ENCODE data around the gene PPP1R11. TPM values are rescaled to one million over a fixed set of nuclear protein-coding genes. Genes with fewer than 3 reads are reported as not detected.

The PPP1R11 gene
- total and polyA plus RNA-seq, 2 of the 4 experiments (the other 2 are of a cell fraction): 15.6 to 46.0 TPM

DNA sequence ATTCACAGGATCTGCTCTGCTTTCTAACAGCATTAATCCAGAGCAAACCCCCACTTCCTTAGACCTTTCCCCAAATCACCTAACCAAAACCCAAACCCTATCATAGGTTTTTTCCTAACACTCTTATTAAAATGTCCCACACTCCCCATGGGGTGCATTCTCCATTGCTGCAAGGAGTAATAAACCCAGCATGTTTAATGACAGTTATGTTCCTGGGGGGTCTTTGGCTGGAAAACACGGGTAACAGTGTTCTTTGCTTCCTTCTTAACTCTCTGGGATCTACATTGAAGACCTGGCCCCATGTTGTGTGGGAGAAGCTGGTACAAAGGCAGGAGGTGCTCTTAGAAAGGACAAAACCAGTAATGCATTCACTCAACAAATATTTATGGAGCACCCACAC is 29.8 kb downstream of the PPP1R11 start:
- no peak overlapping the region for H2BK5ac ChIP-seq (ENCODE audit: low read depth, low read length, poor library complexity, severe bottlenecking)
- no peak overlapping the region for H3K56ac ChIP-seq (ENCODE audit: extremely low read depth, insufficient read depth, low read length)
- H4K20me1 ChIP-seq (ENCODE audit: insufficient read depth, low read length): no peaks in the 10 kb centered on the region
- ChIA-PET CTCF (no interaction called here), POLR2A (ENCODE audit: unreplicated experiment) (no interaction called here)
- H4K5ac ChIP-seq (ENCODE audit: low read depth, low read length): no peak overlapping the region
- ATAC-seq (ENCODE audit: low read depth): no peak
- H3K14ac ChIP-seq (replicated peaks; ENCODE audit: low read depth, low read length): no peak overlapping the region
- dilution Hi-C loops (cut with HindIII; ENCODE audit: low sequenced_read_pairs, unreplicated experiment) (no loop called here), intact Hi-C loops (cut with micrococcal nuclease) (no loop called here), in situ Hi-C loops (cut with MboI; ENCODE audit: low sequenced_read_pairs) (no loop called here)
- no peak for DNase-seq
- TF ChIP-seq FOS (IDR thresholded peaks at IDR 0.05; ENCODE audit: low read depth, low read length) (no peak), CHD1 (IDR thresholded peaks at IDR 0.05; ENCODE audit: low read depth, low read length) (no peak), MAFK (IDR thresholded peaks at IDR 0.05; ENCODE audit: low read depth, low read length) (no peak), RCOR1 (IDR thresholded peaks at IDR 0.05; ENCODE audit: insufficient replicate concordance, low read length) (no peak), SMC3 (IDR thresholded peaks at IDR 0.05; ENCODE audit: low read depth, low read length) (no peak), POLR2A (IDR thresholded peaks at IDR 0.05; ENCODE audit: low read depth, low read length) (no peak), MAZ (IDR thresholded peaks at IDR 0.05; ENCODE audit: borderline replicate concordance, low read depth, low read length) (no peak), CEBPB (IDR thresholded peaks at IDR 0.05; ENCODE audit: low read depth, low read length) (no peak), MXI1 (IDR thresholded peaks at IDR 0.05; ENCODE audit: borderline replicate concordance, low read depth, low read length) (no peak), BHLHE40 (IDR thresholded peaks at IDR 0.05; ENCODE audit: low read depth, low read length) (no peak), ELK1 (IDR thresholded peaks at IDR 0.05; ENCODE audit: borderline replicate concordance, low read depth, low read length) (no peak), NFE2L2 (IDR thresholded peaks at IDR 0.05; ENCODE audit: low read depth, low read length) (no peak), RAD21 (IDR thresholded peaks at IDR 0.05; ENCODE audit: low read length) (no peak), RFX5 (IDR thresholded peaks at IDR 0.05; ENCODE audit: low read depth, low read length) (no peak)
- TF ChIP-seq, protein P1, sequence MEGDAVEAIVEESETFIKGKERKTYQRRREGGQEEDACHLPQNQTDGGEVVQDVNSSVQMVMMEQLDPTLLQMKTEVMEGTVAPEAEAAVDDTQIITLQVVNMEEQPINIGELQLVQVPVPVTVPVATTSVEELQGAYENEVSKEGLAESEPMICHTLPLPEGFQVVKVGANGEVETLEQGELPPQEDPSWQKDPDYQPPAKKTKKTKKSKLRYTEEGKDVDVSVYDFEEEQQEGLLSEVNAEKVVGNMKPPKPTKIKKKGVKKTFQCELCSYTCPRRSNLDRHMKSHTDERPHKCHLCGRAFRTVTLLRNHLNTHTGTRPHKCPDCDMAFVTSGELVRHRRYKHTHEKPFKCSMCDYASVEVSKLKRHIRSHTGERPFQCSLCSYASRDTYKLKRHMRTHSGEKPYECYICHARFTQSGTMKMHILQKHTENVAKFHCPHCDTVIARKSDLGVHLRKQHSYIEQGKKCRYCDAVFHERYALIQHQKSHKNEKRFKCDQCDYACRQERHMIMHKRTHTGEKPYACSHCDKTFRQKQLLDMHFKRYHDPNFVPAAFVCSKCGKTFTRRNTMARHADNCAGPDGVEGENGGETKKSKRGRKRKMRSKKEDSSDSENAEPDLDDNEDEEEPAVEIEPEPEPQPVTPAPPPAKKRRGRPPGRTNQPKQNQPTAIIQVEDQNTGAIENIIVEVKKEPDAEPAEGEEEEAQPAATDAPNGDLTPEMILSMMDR (conservative IDR thresholded peaks at IDR 0.05; ENCODE audit: low read depth, low read length): no peak
- TF ChIP-seq, protein P2, sequence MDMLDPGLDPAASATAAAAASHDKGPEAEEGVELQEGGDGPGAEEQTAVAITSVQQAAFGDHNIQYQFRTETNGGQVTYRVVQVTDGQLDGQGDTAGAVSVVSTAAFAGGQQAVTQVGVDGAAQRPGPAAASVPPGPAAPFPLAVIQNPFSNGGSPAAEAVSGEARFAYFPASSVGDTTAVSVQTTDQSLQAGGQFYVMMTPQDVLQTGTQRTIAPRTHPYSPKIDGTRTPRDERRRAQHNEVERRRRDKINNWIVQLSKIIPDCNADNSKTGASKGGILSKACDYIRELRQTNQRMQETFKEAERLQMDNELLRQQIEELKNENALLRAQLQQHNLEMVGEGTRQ (IDR thresholded peaks at IDR 0.05; ENCODE audit: low read depth, low read length): no peak
- WGBS, 2 experiments (ENCODE audit: extremely low coverage in 2 of 2, insufficient read length in 1 of 2): no CpG with 5 or more reads among the region's 1 CpG
- no peak overlapping the region for H4K8ac ChIP-seq (ENCODE audit: low read depth in 2 of 2, low read length in 2 of 2)
- no peak overlapping the region for H3K4me3 ChIP-seq (ENCODE audit: insufficient read depth, low read depth, low read length)
- no peaks in the 10 kb centered on the region; the same call in 1 of the 2 replicates for H3K9me1 ChIP-seq (ENCODE audit: insufficient read depth, low read length)
- no peak overlapping the region for H2BK120ac ChIP-seq (ENCODE audit: low read depth, low read length)
- H2BK20ac ChIP-seq (ENCODE audit: low read depth, low read length): no peak overlapping the region
- no peak overlapping the region for H2AFZ ChIP-seq (replicated peaks; ENCODE audit: low read length, poor library complexity)
- no peak overlapping the region for H3K9ac ChIP-seq (ENCODE audit: low read depth, low read length)
- no TSS peak for BruUV-seq (replicated peaks)
- no peak overlapping the region for H3K27ac ChIP-seq (ENCODE audit: insufficient read depth, low read length)
- no peak overlapping the region for H2AK9ac ChIP-seq (replicated peaks; ENCODE audit: low read depth, low read length, poor library complexity)
- no peak overlapping the region for H3K4ac ChIP-seq (ENCODE audit: low read depth, low read length)
- no peak overlapping the region for H2BK15ac ChIP-seq (ENCODE audit: low read depth, low read length)
- no peak overlapping the region for H3K23ac ChIP-seq (ENCODE audit: low read depth, low read length)
- no peaks in the 10 kb centered on the region for H3K36me3 ChIP-seq (ENCODE audit: control insufficient read depth, insufficient read depth, low read length)
- peaks cover 2% of the 10 kb centered on the region; the same call in 1 of the 2 replicates for H3K9me3 ChIP-seq (ENCODE audit: control insufficient read depth, insufficient read depth, low read length)
- H4K91ac ChIP-seq (ENCODE audit: insufficient read depth, low read depth, low read length): no peak overlapping the region
- peaks cover 63% of the 10 kb centered on the region for H3K27me3 ChIP-seq (ENCODE audit: control insufficient read depth, insufficient read depth, low read length)
- no peak overlapping the region for H3K4me2 ChIP-seq (ENCODE audit: low read depth, low read length)
- no peaks in the 10 kb centered on the region for H3K79me1 ChIP-seq (ENCODE audit: low read depth in 1 of 2, low read length in 2 of 2)
- H3K4me1 ChIP-seq (ENCODE audit: control insufficient read depth, insufficient read depth, low read length): peaks cover 3% of the 10 kb centered on the region; the same call in 1 of the 2 replicates
- no peak overlapping the region for H3K18ac ChIP-seq (ENCODE audit: low read depth, low read length)
- no peak overlapping the region for H2AK5ac ChIP-seq (ENCODE audit: low read depth, low read length)

All from IMR-90 (cell line).